Osteoblast (primary cell): ENCODE measurements around the gene STX1A. TPM values are rescaled to one million over a fixed set of nuclear protein-coding genes. Genes with fewer than 3 reads are reported as not detected.

Experiments used
- DNase-seq: peaks from one replicate; pipeline ENCODE4 v3.0.0; 2011; ENCODE audit warnings: low spot score, mixed read lengths; ENCODE audit not compliant: insufficient read length; ENCODE audit errors: missing footprints
- H2AFZ ChIP-seq: 2 replicates; pipeline ENCODE4 v1.6.0; 2011; ENCODE audit warnings: mild to moderate bottlenecking, low read length
- H3K27ac ChIP-seq: 2 replicates; pipeline ENCODE4 v1.5.1; 2011; ENCODE audit warnings: mild to moderate bottlenecking, low read depth, low read length, moderate library complexity
- H3K27me3 ChIP-seq: 2 replicates; pipeline ENCODE4 v1.6.0; 2012; ENCODE audit warnings: mild to moderate bottlenecking, control low read depth, inconsistent platforms, low read length, moderate library complexity; ENCODE audit not compliant: insufficient read depth
- H3K36me3 ChIP-seq: 2 replicates; pipeline ENCODE4 v1.5.1; 2011; ENCODE audit warnings: mild to moderate bottlenecking, low read length, control low read depth, moderate library complexity; ENCODE audit not compliant: insufficient read depth
- H3K4me1 ChIP-seq: 2 replicates; pipeline ENCODE4 v1.5.1; 2011; ENCODE audit warnings: mild to moderate bottlenecking, low read length, control low read depth, moderate library complexity; ENCODE audit not compliant: insufficient read depth
- H3K4me2 ChIP-seq: 2 replicates; pipeline ENCODE4 v1.6.0; 2011; ENCODE audit warnings: mild to moderate bottlenecking, low read length; ENCODE audit not compliant: insufficient read depth
- H3K4me3 ChIP-seq: fragments of 200-600 bp; sonication (generic); 3 replicates; pipeline ENCODE4 v1.5.1; 2012; ENCODE audit warnings: mild to moderate bottlenecking, low read length, inconsistent platforms; ENCODE audit not compliant: insufficient read depth
- H3K79me2 ChIP-seq: 2 replicates; pipeline ENCODE4 v1.6.0; 2012; ENCODE audit warnings: mild to moderate bottlenecking, low read length, control low read depth, inconsistent platforms; ENCODE audit not compliant: insufficient read depth
- H3K9me3 ChIP-seq: 2 replicates; pipeline ENCODE4 v1.5.1; 2011; ENCODE audit warnings: low read depth, low read length, control low read depth
- H4K20me1 ChIP-seq: 2 replicates; pipeline ENCODE4 v1.6.0; 2012; ENCODE audit warnings: mild to moderate bottlenecking, low read length, control low read depth; ENCODE audit not compliant: insufficient read depth
- CTCF ChIP-seq: IDR thresholded peaks from 2 replicates; pipeline ENCODE4 v1.5.1; 2011; ENCODE audit warnings: mild to moderate bottlenecking, low read depth, low read length, moderate library complexity; ENCODE audit errors: extremely low read depth
- total RNA-seq: library from RNA; depleted of rRNA; stranded (reverse); fragments of >200 nt; gene quantifications from 2 replicates; pipeline ENCODE4 v1.2.3, GENCODE V29; 2012

STX1A gene
- total RNA-seq, 1 donor, result 17.4 TPM

GRCh38 chr7:73746378-73746777, 26.9 kb upstream of the STX1A start:
- Histone ChIP-seq H3K79me2 (no peaks in the 10 kb centered on the region), H3K4me1 (no peaks in the 10 kb centered on the region), H3K27ac (no peak overlapping the region), H3K36me3 (no peaks in the 10 kb centered on the region), H3K27me3 (no peaks in the 10 kb centered on the region), H2AFZ (no peak overlapping the region), H3K4me2 (no peak overlapping the region), H3K9me3 (no peaks in the 10 kb centered on the region), H4K20me1 (no peaks in the 10 kb centered on the region), H3K4me3 (no peak overlapping the region)
- DNase-seq, result peak; percentile 23
- TF ChIP-seq CTCF, result no peak

GRCh38 chr7:73742753-73743641, 23.5 kb upstream of the STX1A start:
- peak; percentile 71 for DNase-seq
- Histone ChIP-seq H4K20me1 (peaks cover under 1% of the 10 kb centered on the region), H3K9me3 (no peaks in the 10 kb centered on the region), H3K27me3 (no peaks in the 10 kb centered on the region), H3K4me2 (no peak overlapping the region), H3K4me3 (no peak overlapping the region), H3K36me3 (no peaks in the 10 kb centered on the region), H3K27ac (no peak overlapping the region), H2AFZ (peak overlapping the region; percentile 68), H3K4me1 (peaks cover 7% of the 10 kb centered on the region), H3K79me2 (no peaks in the 10 kb centered on the region)
- no peak for TF ChIP-seq CTCF

- H3K4me3 ChIP-seq, result no peak overlapping the region
- H3K27me3 ChIP-seq, result no peaks in the 10 kb centered on the region
- no peaks in the 10 kb centered on the region for H3K9me3 ChIP-seq
- H3K4me2 ChIP-seq, result no peak overlapping the region
- H3K4me1 ChIP-seq, result peaks cover 10% of the 10 kb centered on the region
- peak overlapping the region; percentile 68 for H2AFZ ChIP-seq
- TF ChIP-seq CTCF, result no peak
- peak; percentile 46 for DNase-seq
- H3K36me3 ChIP-seq, result no peaks in the 10 kb centered on the region
- no peak overlapping the region for H3K27ac ChIP-seq
- peaks cover 6% of the 10 kb centered on the region for H3K79me2 ChIP-seq
- H4K20me1 ChIP-seq, result peaks cover 5% of the 10 kb centered on the region
Observed at GRCh38 chr7:73742338-73742752, 22.9 kb upstream of the STX1A start.

GRCh38 chr7:73741600-73741999, 22.1 kb upstream of the STX1A start:
- no peak overlapping the region for H2AFZ ChIP-seq
- H3K79me2 ChIP-seq, result peaks cover 11% of the 10 kb centered on the region
- H3K9me3 ChIP-seq, result no peaks in the 10 kb centered on the region
- H3K36me3 ChIP-seq, result peaks cover 4% of the 10 kb centered on the region
- H3K4me1 ChIP-seq, result peaks cover 10% of the 10 kb centered on the region
- H4K20me1 ChIP-seq, result peaks cover 5% of the 10 kb centered on the region
- peak; percentile 59 for DNase-seq
- no peak overlapping the region for H3K4me2 ChIP-seq
- H3K27me3 ChIP-seq, result no peaks in the 10 kb centered on the region
- no peak for TF ChIP-seq CTCF
- H3K27ac ChIP-seq, result no peak overlapping the region
- H3K4me3 ChIP-seq, result no peak overlapping the region
